Measurements from ENCODE around the gene RPL13A.
A peak's percentile ranks its signal among the peaks of the same experiment; 100 is the strongest.

Gene RPL13A

GRCh38 chr19:49530708-49531107 is 43.3 kb downstream of the RPL13A start:
- H3K4me3 ChIP-seq (ENCODE audit: low read length): no peak overlapping the region
- TF ChIP-seq, protein P1, sequence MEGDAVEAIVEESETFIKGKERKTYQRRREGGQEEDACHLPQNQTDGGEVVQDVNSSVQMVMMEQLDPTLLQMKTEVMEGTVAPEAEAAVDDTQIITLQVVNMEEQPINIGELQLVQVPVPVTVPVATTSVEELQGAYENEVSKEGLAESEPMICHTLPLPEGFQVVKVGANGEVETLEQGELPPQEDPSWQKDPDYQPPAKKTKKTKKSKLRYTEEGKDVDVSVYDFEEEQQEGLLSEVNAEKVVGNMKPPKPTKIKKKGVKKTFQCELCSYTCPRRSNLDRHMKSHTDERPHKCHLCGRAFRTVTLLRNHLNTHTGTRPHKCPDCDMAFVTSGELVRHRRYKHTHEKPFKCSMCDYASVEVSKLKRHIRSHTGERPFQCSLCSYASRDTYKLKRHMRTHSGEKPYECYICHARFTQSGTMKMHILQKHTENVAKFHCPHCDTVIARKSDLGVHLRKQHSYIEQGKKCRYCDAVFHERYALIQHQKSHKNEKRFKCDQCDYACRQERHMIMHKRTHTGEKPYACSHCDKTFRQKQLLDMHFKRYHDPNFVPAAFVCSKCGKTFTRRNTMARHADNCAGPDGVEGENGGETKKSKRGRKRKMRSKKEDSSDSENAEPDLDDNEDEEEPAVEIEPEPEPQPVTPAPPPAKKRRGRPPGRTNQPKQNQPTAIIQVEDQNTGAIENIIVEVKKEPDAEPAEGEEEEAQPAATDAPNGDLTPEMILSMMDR (conservative IDR thresholded peaks at IDR 0.05; ENCODE audit: low read depth, low read length): no peak
- no peak for DNase-seq (ENCODE audit: low read depth)

DNA sequence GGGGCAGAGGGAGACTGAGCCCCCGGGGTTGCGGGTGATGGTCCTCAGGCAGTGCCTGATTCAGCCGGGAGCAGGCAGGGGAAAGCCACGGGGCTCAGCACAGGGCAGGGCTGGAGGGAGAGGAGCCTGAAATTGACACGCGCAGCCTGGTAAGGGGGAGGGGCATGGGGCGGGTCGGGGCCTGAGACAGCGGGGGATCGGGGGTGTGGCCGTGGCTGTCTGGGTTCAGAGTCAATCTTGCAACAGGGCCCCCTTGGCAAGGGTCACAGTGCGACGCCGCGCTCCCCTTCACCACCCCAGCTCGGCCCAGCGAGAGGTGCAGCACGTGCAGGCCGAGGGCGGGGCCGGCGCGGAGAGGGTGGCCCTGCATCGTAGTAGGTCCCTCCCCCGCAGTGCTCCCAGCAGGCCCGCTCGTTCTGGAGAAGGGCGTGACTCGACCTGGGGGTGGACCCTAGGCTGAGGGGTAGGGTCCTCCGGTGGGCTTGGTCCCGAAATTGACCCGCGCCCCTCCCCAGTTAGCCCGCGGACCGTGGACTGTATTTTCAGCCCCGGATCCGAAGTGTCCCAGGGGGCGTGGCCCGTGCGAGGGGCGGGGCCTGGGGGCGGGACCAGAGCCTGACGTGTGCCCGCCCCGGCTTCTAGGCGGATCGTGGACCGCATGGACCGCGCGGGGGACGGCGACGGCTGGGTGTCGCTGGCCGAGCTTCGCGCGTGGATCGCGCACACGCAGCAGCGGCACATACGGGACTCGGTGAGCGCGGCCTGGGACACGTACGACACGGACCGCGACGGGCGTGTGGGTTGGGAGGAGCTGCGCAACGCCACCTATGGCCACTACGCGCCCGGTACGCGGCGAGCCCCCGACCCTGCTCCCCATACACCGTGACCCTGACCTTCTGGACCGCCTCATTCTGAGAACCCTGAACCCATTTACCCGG is 46.4 kb downstream of the RPL13A start:
- peak overlapping the region; percentile 67 for H3K4me3 ChIP-seq (ENCODE audit: low read length)
- TF ChIP-seq, protein P1 (conservative IDR thresholded peaks at IDR 0.05; ENCODE audit: low read depth, low read length): peak; percentile 39
- no peak for DNase-seq (ENCODE audit: low read depth)

DNA sequence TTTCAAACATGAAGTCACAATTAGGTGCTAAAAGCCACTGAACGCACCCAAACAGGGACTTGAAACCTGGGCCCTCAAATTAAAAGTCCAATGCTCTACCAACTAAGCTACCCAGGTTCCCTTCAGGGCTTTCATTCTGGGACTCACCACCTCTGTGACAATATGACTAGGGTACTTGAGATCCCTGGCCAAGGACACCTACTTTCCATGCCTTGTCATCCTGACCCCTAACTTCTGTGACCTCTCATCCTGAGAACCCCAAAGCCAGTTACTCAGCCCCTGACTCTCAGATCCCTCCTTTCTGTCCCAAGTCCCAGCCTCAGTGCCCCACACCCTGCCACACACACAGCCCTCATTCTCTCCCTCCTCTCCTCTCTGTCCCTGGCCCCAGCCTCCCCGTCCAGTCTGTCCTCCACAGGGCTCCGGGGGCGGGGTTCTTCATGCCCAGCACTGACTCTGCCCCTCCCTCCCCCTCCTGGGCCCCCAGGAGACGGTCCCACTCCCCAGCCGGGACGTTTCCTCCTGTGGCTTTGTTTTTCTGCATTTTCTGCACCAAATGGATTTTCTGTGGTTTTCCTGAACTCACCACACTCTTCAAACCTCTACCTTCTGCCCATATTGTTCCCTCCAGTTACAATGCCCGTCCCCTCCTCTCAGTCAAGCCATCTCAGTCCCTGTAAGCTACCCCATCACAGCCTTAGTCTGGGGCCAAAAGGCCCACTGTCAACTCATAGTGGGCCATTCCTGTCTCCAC is 47.4 kb downstream of the RPL13A start:
- peak overlapping the region; percentile 67 for H3K4me3 ChIP-seq (ENCODE audit: low read length)
- no peak for DNase-seq (ENCODE audit: low read depth)
- TF ChIP-seq, protein P1 (conservative IDR thresholded peaks at IDR 0.05; ENCODE audit: low read depth, low read length): no peak

GRCh38 chr19:49536921-49537462 is 49.6 kb downstream of the RPL13A start:
- no peak for DNase-seq (ENCODE audit: low read depth)

DNA sequence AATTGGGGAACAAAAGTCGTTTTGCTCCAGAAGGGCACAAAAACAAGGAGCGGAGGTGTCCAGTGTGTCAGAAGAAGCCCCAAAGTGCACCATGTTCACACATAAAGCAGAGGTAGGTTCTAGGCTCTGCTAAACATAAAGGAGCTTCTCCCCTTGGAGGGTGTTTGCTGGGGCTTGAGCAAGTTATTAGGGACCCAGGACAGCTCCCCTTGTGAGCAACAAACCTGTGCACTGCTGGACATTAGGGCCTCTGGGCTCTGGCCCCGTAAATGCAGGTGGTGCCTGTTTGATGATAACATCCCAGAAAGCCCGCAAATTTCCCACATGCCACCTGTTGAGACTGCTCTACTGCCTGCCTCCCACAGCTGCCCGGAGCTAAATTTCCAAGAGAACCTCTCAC is 51.2 kb downstream of the RPL13A start:
- DNase-seq (ENCODE audit: low read depth): no peak
- no peak overlapping the region for H3K4me3 ChIP-seq (ENCODE audit: low read length)
- TF ChIP-seq, protein P1 (conservative IDR thresholded peaks at IDR 0.05; ENCODE audit: low read depth, low read length): no peak

More at GRCh38 chr19:49536921-49537462, 49.6 kb downstream of the RPL13A start:
- TF ChIP-seq, protein P1 (conservative IDR thresholded peaks at IDR 0.05; ENCODE audit: low read depth, low read length): no peak
- H3K4me3 ChIP-seq (ENCODE audit: low read length): no peak overlapping the region

DNA sequence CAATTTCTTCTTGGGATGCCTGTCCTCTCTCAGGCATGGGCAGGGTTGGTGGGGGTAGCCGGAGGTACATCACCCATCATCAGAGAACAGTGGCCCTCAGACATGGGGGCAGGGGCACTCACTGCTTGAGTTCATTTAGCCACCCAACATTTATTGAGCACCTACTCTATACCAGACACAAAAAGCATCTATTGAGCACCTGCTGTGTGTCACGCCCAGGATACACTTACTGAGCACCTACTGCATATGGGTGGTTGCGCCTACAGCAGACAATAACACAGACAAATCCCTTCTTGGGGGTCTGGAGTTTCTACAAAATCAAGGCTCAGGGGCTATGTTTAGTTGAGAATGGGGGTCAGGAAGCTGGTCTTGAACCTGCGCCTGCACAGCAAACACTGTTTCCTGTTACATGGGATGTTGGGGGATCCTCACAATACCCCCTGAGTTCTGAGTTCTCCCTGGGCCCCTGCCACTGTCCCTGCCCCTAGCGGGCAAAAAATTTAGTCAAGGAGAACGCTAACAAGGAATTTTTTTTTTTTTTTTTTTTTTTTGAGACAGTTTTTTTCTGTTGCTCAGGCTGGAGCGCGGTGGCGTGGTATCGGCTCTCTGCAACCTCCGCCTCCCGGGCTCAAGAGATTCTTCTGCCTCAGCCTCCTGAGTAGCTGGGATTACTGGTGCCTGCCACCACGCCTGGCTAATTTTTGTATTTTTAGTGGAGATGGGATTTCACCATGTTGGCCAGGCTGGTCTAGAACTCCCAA is 52.0 kb downstream of the RPL13A start:
- no peak overlapping the region for H3K4me3 ChIP-seq (ENCODE audit: low read length)
- no peak for DNase-seq (ENCODE audit: low read depth)
- TF ChIP-seq, protein P1 (conservative IDR thresholded peaks at IDR 0.05; ENCODE audit: low read depth, low read length): no peak
